Lung (tissue), 12 donors: Measurements from ENCODE around the gene CITED2. TPM values are rescaled to one million over a fixed set of nuclear protein-coding genes. Genes with fewer than 3 reads are reported as not detected.

Source experiments
- ATAC-seq: fragments of 200-7000 bp; cut with Tn5 transposase; one replicate; pipeline ENCODE4 v1.9.1; 2020; ENCODE audit warnings: moderate number of reproducible peaks; ENCODE audit not compliant: insufficient read depth, low FRiP score
- DNase-seq, 3 donors: peaks; one replicate each; pipeline ENCODE4 v3.0.0-alpha.2; 2013 to 2017
- H3K27ac ChIP-seq, 2 donors: one replicate each; pipeline ENCODE4 v1.5.1; 2013; ENCODE audit warnings: mild to moderate bottlenecking in 2 of 2, moderate library complexity in 2 of 2, control low read depth in 1 of 2, inconsistent platforms in 1 of 2, low read depth in 1 of 2, low read length in 1 of 2
- H3K27me3 ChIP-seq, 3 donors: one replicate each; pipeline ENCODE4 v1.5.1; 2013; ENCODE audit warnings: low read length in 2 of 3; ENCODE audit not compliant: control insufficient read depth in 3 of 3, insufficient read depth in 3 of 3
- H3K36me3 ChIP-seq, 4 donors: one replicate each; pipeline ENCODE4 v1.5.1; 2013; ENCODE audit warnings: low read length in 4 of 4, mild to moderate bottlenecking in 1 of 4, moderate library complexity in 1 of 4; ENCODE audit not compliant: control insufficient read depth in 4 of 4, insufficient read depth in 4 of 4
- H3K4me1 ChIP-seq, 5 donors: one replicate each; pipeline ENCODE4 v1.5.1; 2013; ENCODE audit warnings: low read length in 5 of 5, mild to moderate bottlenecking in 2 of 5, moderate library complexity in 1 of 5; ENCODE audit not compliant: control insufficient read depth in 5 of 5, insufficient read depth in 5 of 5
- H3K4me3 ChIP-seq: one replicate; pipeline ENCODE4 v1.5.1; 2013; ENCODE audit warnings: mild to moderate bottlenecking, control low read depth, moderate library complexity
- H3K9ac ChIP-seq, 2 donors: one replicate each; pipeline ENCODE4 v1.5.1; 2013; ENCODE audit warnings: low read length in 2 of 2, control low read depth in 1 of 2; ENCODE audit not compliant: insufficient read depth in 1 of 2
- H3K9me3 ChIP-seq, 4 donors: one replicate each; pipeline ENCODE4 v1.5.1; 2013; ENCODE audit warnings: low read length in 3 of 4, mild to moderate bottlenecking in 1 of 4, moderate library complexity in 1 of 4; ENCODE audit not compliant: control insufficient read depth in 4 of 4, insufficient read depth in 3 of 4
- WGBS, 2 donors: extraction: QIAGEN DNeasy Blood & Tissue Kit; methylation state at CpG; one replicate each; pipeline ENCODE4 v1.1.7; 2013; 5-methylcytosine and 5-hydroxymethylcytosine counted together
- polyA plus RNA-seq, 2 donors: library from polyadenylated mRNA; stranded (reverse); fragments of 200-250 nt; gene quantifications; one replicate each; pipeline ENCODE4 v1.2.1, GENCODE V29; 2013
- total RNA-seq, 2 donors: library from RNA; depleted of rRNA in 1 of 2; stranded (reverse); fragments of >200 nt in 1 of 2; gene quantifications; one replicate each; pipeline ENCODE4 v1.2.1, GENCODE V29; 2014 to 2021
- TF ChIP-seq, protein P1 (sequence below): IDR thresholded peaks from 2 replicates; pipeline ENCODE4 v1.5.1; 2012; ENCODE audit warnings: mild to moderate bottlenecking; ENCODE audit errors: control extremely low read depth, extremely low read depth
- donor health status: control.
- donor health status: control.
- donor health status: Bipolar disorder and iron deficiency.
- donor health status: healthy.
- donor health status: DM: yes; HTN: yes; CAD: no.

CITED2 gene
- total and polyA plus RNA-seq, 4 donors = 34.3 to 220 (median 118) TPM

DNA sequence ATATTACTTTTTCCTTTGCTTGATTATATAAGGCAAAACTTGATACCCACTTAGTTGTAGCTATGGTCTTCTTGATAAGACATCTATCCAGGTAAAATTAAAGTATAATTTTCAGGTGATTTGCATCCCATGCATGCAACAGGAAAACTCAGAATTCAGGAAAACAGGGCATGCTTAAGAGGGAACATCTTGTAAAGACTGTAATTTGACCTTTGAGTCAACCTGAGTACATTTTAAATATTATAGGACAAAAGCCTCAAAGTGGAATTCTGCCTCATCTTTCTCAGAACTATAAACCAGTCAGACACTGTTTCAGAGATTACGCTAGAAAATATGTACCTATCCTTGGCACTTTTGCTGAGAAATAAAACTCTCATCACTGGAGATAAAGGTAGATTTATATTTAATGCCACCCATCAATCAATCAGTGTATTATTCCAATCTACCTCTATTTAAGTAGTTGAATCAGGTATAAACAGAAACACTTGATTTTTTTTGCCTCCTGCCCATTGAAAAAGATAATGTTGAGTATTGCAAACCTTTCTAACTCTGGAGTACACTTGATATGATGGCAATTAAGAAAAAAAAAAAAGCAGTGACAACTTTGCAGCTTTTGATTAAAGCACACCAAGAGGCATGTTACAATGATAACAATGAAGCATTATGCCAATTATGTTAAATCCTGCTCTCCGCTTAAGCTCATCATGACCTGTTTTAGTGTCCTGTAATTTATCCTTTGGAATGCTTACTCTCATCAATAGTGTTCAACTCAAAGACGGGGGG lies 2.8 kb downstream of the CITED2 start:
- Histone ChIP-seq H3K4me1 (peaks cover 3 to 53% (median 18%) of the 10 kb centered on the region in 5 donors), H3K36me3 (peaks cover 0 to 25% (median 6%) of the 10 kb centered on the region in 4 donors), H3K9ac (peak overlapping the region in 1 of 2 donors; percentile 96), H3K27ac (no peak overlapping the region), H3K4me3 (no peak overlapping the region), H3K9me3 (no peaks in the 10 kb centered on the region), H3K27me3 (no peaks in the 10 kb centered on the region)
- TF ChIP-seq, protein P1, sequence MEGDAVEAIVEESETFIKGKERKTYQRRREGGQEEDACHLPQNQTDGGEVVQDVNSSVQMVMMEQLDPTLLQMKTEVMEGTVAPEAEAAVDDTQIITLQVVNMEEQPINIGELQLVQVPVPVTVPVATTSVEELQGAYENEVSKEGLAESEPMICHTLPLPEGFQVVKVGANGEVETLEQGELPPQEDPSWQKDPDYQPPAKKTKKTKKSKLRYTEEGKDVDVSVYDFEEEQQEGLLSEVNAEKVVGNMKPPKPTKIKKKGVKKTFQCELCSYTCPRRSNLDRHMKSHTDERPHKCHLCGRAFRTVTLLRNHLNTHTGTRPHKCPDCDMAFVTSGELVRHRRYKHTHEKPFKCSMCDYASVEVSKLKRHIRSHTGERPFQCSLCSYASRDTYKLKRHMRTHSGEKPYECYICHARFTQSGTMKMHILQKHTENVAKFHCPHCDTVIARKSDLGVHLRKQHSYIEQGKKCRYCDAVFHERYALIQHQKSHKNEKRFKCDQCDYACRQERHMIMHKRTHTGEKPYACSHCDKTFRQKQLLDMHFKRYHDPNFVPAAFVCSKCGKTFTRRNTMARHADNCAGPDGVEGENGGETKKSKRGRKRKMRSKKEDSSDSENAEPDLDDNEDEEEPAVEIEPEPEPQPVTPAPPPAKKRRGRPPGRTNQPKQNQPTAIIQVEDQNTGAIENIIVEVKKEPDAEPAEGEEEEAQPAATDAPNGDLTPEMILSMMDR = no peak
- ATAC-seq = no peak
- 41 to 48% methylated on average over 3 of the region's 3 CpGs for WGBS, 2 donors
- peak in 1 of 3 donors; percentile 39 for DNase-seq

GRCh38 chr6:139370999-139371345 lies 3.5 kb downstream of the CITED2 start:
- 66 to 67% methylated on average over 3 of the region's 3 CpGs for WGBS, 2 donors
- Histone ChIP-seq H3K27ac (no peak overlapping the region), H3K27me3 (no peaks in the 10 kb centered on the region), H3K9ac (no peak overlapping the region), H3K36me3 (peaks cover 0 to 25% (median 6%) of the 10 kb centered on the region in 4 donors), H3K4me1 (peaks cover 3 to 47% (median 17%) of the 10 kb centered on the region in 5 donors), H3K4me3 (no peak overlapping the region), H3K9me3 (no peaks in the 10 kb centered on the region)
- DNase-seq = no peak
- TF ChIP-seq, protein P1 = no peak
- ATAC-seq = no peak

GRCh38 chr6:139370283-139370998 lies 4.0 kb downstream of the CITED2 start:
- ATAC-seq = no peak
- no peak overlapping the region for H3K9ac ChIP-seq
- no peaks in the 10 kb centered on the region for H3K9me3 ChIP-seq
- no peaks in the 10 kb centered on the region for H3K27me3 ChIP-seq
- TF ChIP-seq, protein P1 = no peak
- peaks cover 3 to 43% (median 17%) of the 10 kb centered on the region in 5 donors for H3K4me1 ChIP-seq
- H3K27ac ChIP-seq = peak overlapping the region; percentile 74 to 75
- no peak overlapping the region for H3K4me3 ChIP-seq
- peaks cover 0 to 25% (median 6%) of the 10 kb centered on the region in 4 donors for H3K36me3 ChIP-seq
- WGBS, 2 donors = 20 to 23% methylated on average over 5 of the region's 5 CpGs
- DNase-seq = peak in 2 of 3 donors; percentile 46 to 56
